Karpas-422 (cell line): Measurements from ENCODE around the gene ZNF341. TPM values are rescaled to one million over a fixed set of nuclear protein-coding genes. Genes with fewer than 3 reads are reported as not detected.
"Not testable (repeated sequence)": the region's sequence is repeated elsewhere in the genome, so short reads cannot be mapped to it uniquely, and the experiment has no call there.

Experiments
- DNase-seq: peaks from one replicate; pipeline ENCODE4 v3.0.0-alpha.2; 2015
- H2AFZ ChIP-seq: fragments of 200-600 bp; sonication (generic); 2 replicates; pipeline ENCODE4 v1.6.1; 2014; ENCODE audit warnings: antibody characterized with exemption, low read length, mixed read lengths
- H3K27ac ChIP-seq: fragments of 200-600 bp; sonication (generic); 2 replicates; pipeline ENCODE4 v1.5.1; 2014; ENCODE audit warnings: mild to moderate bottlenecking, low read length, moderate library complexity
- H3K27me3 ChIP-seq: fragments of 200-600 bp; sonication (generic); 2 replicates; pipeline ENCODE4 v1.6.1; 2014; ENCODE audit warnings: low read length, mixed read lengths
- H3K36me3 ChIP-seq: fragments of 200-600 bp; sonication (generic); 2 replicates; pipeline ENCODE4 v1.6.1; 2014; ENCODE audit warnings: low read length, mixed read lengths; ENCODE audit not compliant: insufficient read depth
- H3K4me1 ChIP-seq: fragments of 200-600 bp; sonication (generic); 2 replicates; pipeline ENCODE4 v1.6.1; 2014; ENCODE audit warnings: mild to moderate bottlenecking, low read length, mixed read lengths
- H3K4me2 ChIP-seq: fragments of 200-600 bp; sonication (generic); 2 replicates; pipeline ENCODE4 v1.6.1; 2014; ENCODE audit warnings: low read length, low read depth, mild to moderate bottlenecking; ENCODE audit not compliant: poor library complexity, severe bottlenecking
- H3K4me3 ChIP-seq: fragments of 200-600 bp; sonication (generic); 2 replicates; pipeline ENCODE4 v1.5.1; 2014; ENCODE audit warnings: mild to moderate bottlenecking, antibody characterized with exemption, low read length, mixed read lengths
- H3K79me2 ChIP-seq: fragments of 200-600 bp; sonication (generic); 2 replicates; pipeline ENCODE4 v1.6.1; 2014; ENCODE audit warnings: mild to moderate bottlenecking, low read length, mixed read lengths
- H3K9ac ChIP-seq: fragments of 200-600 bp; sonication (generic); 2 replicates; pipeline ENCODE4 v1.6.0; 2014; ENCODE audit warnings: low read length
- H3K9me2 ChIP-seq: fragments of 200-600 bp; sonication (generic), shearing (Covaris generic); replicated peaks from 2 replicates; pipeline ENCODE4 v1.6.0; 2014; ENCODE audit warnings: mild to moderate bottlenecking, low read length, moderate library complexity; ENCODE audit not compliant: insufficient read depth
- H3K9me3 ChIP-seq: fragments of 300-700, 200-600 bp; sonication (generic); 2 replicates; pipeline ENCODE4 v1.6.1; 2014; ENCODE audit warnings: low read length, mixed read lengths
- H4K20me1 ChIP-seq: fragments of 200-600 bp; sonication (generic); 2 replicates; pipeline ENCODE4 v1.6.1; 2014; ENCODE audit warnings: mild to moderate bottlenecking, antibody characterized with exemption, low read length, low read depth; ENCODE audit not compliant: insufficient read depth
- total RNA-seq: library from RNA; depleted of rRNA; stranded (reverse); fragments of >200 nt; shearing (Covaris generic); gene quantifications from 2 replicates; pipeline ENCODE4 v1.2.3, GENCODE V29; 2014; ENCODE audit warnings: low replicate concordance

Gene ZNF341
- total RNA-seq, 1 experiment from 2014 or later, result 3.0 TPM

DNA sequence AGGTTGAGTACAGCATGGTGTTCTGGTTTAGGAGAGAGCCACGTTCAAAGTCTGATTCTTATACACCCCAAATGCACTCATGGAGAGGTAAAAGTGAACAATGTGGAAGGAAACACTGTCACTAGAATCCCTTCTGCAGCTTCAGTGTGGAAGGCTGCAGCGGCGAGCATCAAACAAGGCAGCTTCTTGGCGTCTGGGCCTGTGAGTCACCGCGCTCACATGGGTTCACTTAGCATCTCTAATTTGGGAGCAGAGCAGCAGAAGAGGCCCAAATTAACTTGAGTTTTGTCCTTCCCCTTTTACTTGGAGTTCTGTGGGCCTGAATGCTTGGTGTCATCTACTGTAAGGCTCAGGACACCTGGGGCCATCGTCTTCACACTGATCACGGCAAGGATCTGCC lies 34.7 kb upstream of the ZNF341 start:
- H3K27ac ChIP-seq, result no peak overlapping the region
- no peaks in the 10 kb centered on the region for H3K27me3 ChIP-seq
- H3K9ac ChIP-seq, result no peak overlapping the region
- H3K36me3 ChIP-seq, result no peaks in the 10 kb centered on the region
- no peaks in the 10 kb centered on the region for H3K9me2 ChIP-seq
- DNase-seq, result no peak
- no peaks in the 10 kb centered on the region for H3K9me3 ChIP-seq
- no peaks in the 10 kb centered on the region for H3K4me1 ChIP-seq
- H3K4me2 ChIP-seq, result no peak overlapping the region
- H2AFZ ChIP-seq, result no peak overlapping the region
- H3K4me3 ChIP-seq, result no peak overlapping the region
- H4K20me1 ChIP-seq, result no peaks in the 10 kb centered on the region
- H3K79me2 ChIP-seq, result no peaks in the 10 kb centered on the region

- not testable (repeated sequence) for H3K9ac ChIP-seq, DNase-seq, H4K20me1 ChIP-seq, H3K27me3 ChIP-seq, H3K9me2 ChIP-seq, H3K79me2 ChIP-seq, H3K4me3 ChIP-seq, H3K9me3 ChIP-seq, H3K27ac ChIP-seq, H3K36me3 ChIP-seq, H3K4me1 ChIP-seq, H2AFZ ChIP-seq, H3K4me2 ChIP-seq
These were observed 32.8 kb upstream of the ZNF341 start for GRCh38 chr20:33698966-33699365.

GRCh38 chr20:33700696-33701441 lies 30.9 kb upstream of the ZNF341 start:
- not testable (repeated sequence) for H4K20me1 ChIP-seq, H3K4me3 ChIP-seq, H3K9me3 ChIP-seq, H2AFZ ChIP-seq, H3K9me2 ChIP-seq, H3K27ac ChIP-seq, H3K4me1 ChIP-seq, H3K79me2 ChIP-seq, H3K27me3 ChIP-seq, H3K4me2 ChIP-seq, H3K9ac ChIP-seq, DNase-seq, H3K36me3 ChIP-seq

GRCh38 chr20:33701629-33702450 lies 30.0 kb upstream of the ZNF341 start:
- Histone ChIP-seq H3K4me3 (no peak overlapping the region), H3K4me2 (no peak overlapping the region), H2AFZ (no peak overlapping the region), H3K36me3 (no peaks in the 10 kb centered on the region), H3K9me3 (no peaks in the 10 kb centered on the region), H3K9me2 (no peaks in the 10 kb centered on the region), H3K27ac (no peak overlapping the region), H4K20me1 (no peaks in the 10 kb centered on the region), H3K9ac (no peak overlapping the region), H3K79me2 (no peaks in the 10 kb centered on the region), H3K4me1 (peaks cover 14% of the 10 kb centered on the region), H3K27me3 (no peaks in the 10 kb centered on the region)
- no peak for DNase-seq

DNA sequence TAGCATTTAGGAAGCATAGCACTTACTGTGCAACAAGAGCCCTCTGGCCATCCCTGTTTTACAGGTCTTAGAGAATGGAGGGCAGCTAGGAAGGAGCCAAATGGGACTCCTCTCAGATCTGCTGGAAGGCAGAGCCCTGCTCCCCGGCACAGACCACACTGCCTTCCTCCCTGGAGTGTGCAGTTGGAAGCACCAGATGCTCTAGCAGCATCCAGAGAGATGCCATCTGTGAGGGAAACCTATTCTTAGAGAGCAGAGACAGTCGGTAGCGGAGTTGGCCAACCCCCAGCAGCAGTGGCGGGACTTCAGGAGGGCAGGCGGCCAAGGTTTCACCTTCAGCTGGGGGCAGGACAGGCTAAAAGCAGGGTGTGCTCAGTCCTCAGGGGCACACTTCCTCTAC lies 28.9 kb upstream of the ZNF341 start:
- Histone ChIP-seq H3K36me3 (no peaks in the 10 kb centered on the region), H3K27ac (no peak overlapping the region), H3K79me2 (no peaks in the 10 kb centered on the region), H3K4me3 (no peak overlapping the region), H3K9ac (no peak overlapping the region), H3K9me3 (no peaks in the 10 kb centered on the region), H3K9me2 (no peaks in the 10 kb centered on the region), H3K27me3 (no peaks in the 10 kb centered on the region), H3K4me2 (no peak overlapping the region), H3K4me1 (peaks cover 14% of the 10 kb centered on the region), H2AFZ (no peak overlapping the region), H4K20me1 (no peaks in the 10 kb centered on the region)
- no peak for DNase-seq

- Histone ChIP-seq H3K36me3 (no peaks in the 10 kb centered on the region), H3K4me2 (no peak overlapping the region), H3K9ac (no peak overlapping the region), H2AFZ (no peak overlapping the region), H3K9me2 (no peaks in the 10 kb centered on the region), H3K4me3 (no peak overlapping the region), H3K4me1 (peaks cover 14% of the 10 kb centered on the region), H4K20me1 (no peaks in the 10 kb centered on the region), H3K27me3 (no peaks in the 10 kb centered on the region), H3K27ac (no peak overlapping the region), H3K9me3 (no peaks in the 10 kb centered on the region), H3K79me2 (no peaks in the 10 kb centered on the region)
- DNase-seq, result no peak
These were observed 28.2 kb upstream of the ZNF341 start for GRCh38 chr20:33703498-33704137.

DNA sequence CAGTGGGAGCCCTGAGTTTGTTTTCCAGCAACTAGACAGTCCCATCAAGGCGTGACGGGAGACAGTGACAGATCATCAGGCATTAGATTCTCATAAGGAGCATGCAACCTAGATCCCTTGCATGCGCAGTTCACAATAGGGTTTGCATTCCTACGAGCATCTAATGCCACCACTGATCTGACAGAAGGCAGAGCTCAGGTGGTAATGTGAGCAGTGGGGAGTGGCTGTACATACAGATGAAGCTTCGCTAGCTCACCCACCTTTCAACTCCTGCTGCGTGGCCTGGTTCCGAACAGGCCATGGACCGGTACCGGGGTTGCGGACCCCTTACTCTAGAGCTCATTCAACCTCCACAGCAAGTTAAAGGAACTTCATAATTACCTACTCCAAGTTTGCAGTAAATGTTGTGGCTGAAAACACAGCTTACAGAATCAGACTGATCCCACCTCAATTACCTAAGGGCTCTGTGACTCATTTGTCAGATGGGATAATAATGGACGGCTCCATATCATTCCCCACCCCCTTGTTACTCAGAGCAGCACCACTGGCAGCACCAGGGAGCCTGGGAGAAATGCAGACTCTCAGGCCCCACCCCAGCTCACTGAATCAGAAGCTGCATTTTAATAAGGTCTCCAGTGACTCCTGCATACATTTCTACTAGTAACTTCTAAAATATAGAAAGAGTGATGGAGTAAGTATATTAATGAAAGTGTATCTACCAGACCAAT lies 27.4 kb upstream of the ZNF341 start:
- H4K20me1 ChIP-seq, result no peaks in the 10 kb centered on the region
- no peak overlapping the region for H2AFZ ChIP-seq
- no peak overlapping the region for H3K4me3 ChIP-seq
- H3K9me3 ChIP-seq, result no peaks in the 10 kb centered on the region
- H3K4me1 ChIP-seq, result peaks cover 16% of the 10 kb centered on the region
- H3K27ac ChIP-seq, result no peak overlapping the region
- H3K36me3 ChIP-seq, result no peaks in the 10 kb centered on the region
- H3K4me2 ChIP-seq, result no peak overlapping the region
- no peak overlapping the region for H3K9ac ChIP-seq
- no peak for DNase-seq
- H3K9me2 ChIP-seq, result no peaks in the 10 kb centered on the region
- no peaks in the 10 kb centered on the region for H3K27me3 ChIP-seq
- H3K79me2 ChIP-seq, result no peaks in the 10 kb centered on the region

DNA sequence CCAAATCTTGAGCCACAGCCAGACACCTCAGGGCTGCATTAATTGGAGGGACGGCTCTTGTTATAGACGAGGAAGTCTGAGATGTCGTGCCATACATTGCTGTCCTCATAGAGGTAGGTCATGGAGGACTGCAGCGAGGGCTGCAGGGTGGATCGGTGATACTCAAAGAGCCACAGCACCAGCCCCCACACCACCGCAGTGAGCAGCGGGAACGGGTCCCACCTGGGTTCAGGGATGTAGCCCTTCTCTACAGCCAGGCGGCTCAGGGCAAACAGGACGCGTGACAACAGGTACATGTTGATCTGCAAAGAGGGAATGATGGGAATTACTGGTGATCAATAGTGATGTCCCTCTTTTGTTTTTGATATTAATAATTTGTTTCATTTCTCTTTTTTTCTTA lies 24.1 kb upstream of the ZNF341 start:
- Histone ChIP-seq H3K4me2 (no peak overlapping the region), H3K9me3 (no peaks in the 10 kb centered on the region), H3K9ac (no peak overlapping the region), H3K27me3 (no peaks in the 10 kb centered on the region), H3K4me1 (peaks cover 21% of the 10 kb centered on the region), H3K4me3 (no peak overlapping the region), H3K36me3 (no peaks in the 10 kb centered on the region), H2AFZ (no peak overlapping the region), H4K20me1 (no peaks in the 10 kb centered on the region), H3K9me2 (no peaks in the 10 kb centered on the region), H3K79me2 (no peaks in the 10 kb centered on the region), H3K27ac (no peak overlapping the region)
- DNase-seq, result no peak
